ENCODE data around the gene TOX4.

- TF ChIP-seq POLR2AphosphoS5 (IDR thresholded peaks at IDR 0.05; ENCODE audit: low read depth, low read length) (no peak), POLR2A (IDR thresholded peaks at IDR 0.05; ENCODE audit: low read depth, low read length) (no peak)
Measured at GRCh38 chr14:21518725-21519124, 41.7 kb downstream of the TOX4 start.
